GM18499 (cell line): ENCODE results near the gene CDKAL1.
"Not testable (repeated sequence)": the region's sequence is repeated elsewhere in the genome, so short reads cannot be mapped to it uniquely, and the experiment has no call there.

ENCODE experiments used
- ATAC-seq: cut with Tn5 transposase; IDR thresholded peaks from one replicate; pipeline ENCODE4 v1.9.1; 2021; ENCODE audit warnings: moderate number of reproducible peaks; ENCODE audit not compliant: insufficient read depth, unreplicated experiment

Gene CDKAL1

DNA sequence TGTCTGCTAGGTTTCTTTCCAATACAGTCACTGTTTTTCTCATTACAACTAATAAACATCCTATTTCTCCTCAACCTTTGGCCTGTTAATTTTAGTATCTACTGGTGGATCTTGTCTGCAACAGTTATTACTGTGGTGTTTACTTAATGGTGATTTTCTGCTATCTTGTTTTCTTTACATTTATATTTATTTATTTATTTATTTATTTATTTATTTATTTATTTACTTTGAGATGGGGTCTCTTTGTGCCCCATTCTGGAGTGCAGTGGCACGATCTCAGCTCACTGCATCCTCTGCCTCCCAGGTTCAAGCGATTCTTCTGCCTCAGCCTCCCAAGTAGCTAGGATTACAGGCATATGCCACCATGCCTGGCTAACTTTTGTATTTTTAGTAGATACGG is 15.1 kb downstream of the CDKAL1 start:
- not testable (repeated sequence) for ATAC-seq

DNA sequence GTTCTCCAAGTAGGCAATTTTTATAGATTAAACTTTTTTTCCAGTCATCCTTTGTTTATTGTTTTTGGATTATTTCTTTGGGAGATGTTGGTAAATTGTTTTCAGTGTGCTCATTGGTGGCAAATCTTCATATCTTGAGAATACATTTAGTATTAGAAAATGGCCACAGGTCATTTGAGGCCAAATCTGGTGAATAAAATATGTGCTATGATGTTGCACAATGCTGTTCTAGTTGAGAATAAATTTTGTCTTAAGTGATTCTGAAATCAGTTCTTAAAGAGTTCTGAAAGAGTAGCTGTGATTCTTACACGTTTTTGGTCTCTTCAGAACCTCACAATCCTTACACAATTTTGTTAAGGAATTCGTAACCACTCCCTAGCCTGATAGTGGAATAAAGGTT is 20.1 kb downstream of the CDKAL1 start:
- no peak for ATAC-seq

DNA sequence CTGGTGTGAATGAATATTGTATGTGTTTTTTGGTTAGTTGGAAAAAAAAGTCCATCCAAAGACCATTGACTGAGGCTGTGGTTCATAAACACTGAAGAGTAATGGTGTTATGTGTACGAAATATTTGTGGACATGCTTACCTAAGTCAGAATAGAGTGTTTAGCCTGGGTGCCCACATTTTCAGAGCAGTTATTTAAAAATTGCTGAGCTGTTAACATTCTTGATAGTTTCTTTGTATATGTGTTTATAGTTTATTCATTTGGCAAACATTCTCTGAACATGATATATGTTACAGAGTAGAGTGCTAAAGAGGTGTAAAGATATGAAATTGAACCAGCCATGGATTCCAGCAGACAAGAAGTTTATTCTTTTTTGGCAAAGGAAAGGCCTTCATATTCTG is 20.6 kb downstream of the CDKAL1 start:
- no peak for ATAC-seq

DNA sequence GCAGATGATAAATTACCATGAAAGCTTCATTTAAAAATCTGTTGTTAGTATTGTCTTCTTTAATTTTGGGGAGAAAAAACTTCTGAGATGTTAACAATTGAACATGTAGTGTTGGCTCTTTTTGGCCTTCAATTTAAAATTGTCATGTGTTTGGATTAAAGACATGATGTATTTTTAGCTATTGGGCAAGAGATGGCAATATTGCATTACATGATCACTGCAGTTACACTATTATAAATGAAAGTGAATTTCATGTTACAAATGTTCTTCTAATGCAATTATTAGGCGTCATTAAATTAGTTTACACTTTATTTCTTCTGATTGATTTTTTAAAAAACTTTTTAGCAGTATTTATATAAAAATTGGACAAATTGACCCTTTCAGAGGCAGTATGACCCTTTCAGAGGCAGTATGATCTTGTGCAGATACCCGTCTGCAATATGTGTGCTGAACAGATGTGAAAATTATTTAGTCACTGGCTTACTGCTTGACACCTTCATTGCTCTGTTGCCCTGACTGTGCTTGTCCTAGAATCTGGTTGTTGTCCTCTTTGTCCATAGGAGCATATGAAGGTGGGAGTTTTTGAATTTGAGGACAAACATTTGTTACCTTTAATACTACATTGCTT is 25.8 kb downstream of the CDKAL1 start:
- ATAC-seq = no peak

DNA sequence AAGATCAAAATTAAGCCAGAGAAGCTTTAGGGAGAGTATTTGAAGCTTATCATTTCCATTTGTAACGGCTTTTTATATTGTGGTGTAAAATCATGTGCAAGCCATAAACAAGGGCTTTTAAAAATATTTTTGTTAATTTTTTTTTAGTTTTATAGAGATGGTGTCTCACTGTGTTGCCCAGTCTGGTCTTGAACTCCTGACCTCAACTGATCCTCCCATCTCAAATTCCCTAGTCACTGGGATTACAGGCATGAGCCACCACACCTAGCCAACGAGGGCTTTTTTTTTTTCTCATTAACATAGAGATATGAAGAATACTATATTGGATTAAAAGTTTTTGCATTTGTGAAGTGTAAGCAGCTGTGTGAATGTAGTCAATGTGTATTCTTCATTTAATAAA is 29.1 kb downstream of the CDKAL1 start:
- no peak for ATAC-seq

DNA sequence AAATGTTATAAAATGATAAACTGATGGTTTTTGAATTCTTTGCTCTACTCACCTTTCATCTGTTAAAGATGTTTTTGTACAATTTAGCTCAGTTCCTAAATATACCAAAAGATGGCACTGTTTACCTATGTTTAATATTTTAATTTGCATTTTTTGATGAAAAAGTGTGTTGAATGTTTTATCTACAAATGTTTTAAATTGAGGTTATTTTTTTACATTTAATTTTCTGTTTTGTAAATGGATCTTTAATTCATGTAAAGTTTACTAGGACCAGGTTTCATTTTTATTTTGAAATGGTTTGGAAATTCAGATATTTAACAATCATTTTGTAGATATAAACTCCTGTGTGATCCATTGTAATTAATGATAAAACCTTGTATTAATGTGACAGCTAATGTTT is 30.0 kb downstream of the CDKAL1 start:
- no peak for ATAC-seq

DNA sequence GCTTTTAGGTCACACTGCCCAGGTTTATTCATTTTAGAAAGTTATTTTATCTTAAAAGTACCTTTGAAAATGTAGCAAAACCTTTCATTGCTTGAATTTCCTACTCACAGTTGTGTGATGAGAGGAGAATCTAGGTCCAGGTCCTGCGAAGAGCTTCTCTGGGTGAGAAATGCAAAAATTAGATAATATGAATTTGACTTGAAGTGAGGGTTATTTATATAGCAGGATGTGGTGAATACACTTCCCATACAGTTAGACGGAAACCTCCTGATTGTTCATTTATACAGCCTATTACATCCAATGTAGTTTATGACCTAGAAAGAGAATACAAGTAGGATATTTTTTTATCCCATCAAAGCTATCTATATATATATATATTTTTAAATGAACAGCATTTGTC is 30.5 kb downstream of the CDKAL1 start:
- ATAC-seq = no peak

DNA sequence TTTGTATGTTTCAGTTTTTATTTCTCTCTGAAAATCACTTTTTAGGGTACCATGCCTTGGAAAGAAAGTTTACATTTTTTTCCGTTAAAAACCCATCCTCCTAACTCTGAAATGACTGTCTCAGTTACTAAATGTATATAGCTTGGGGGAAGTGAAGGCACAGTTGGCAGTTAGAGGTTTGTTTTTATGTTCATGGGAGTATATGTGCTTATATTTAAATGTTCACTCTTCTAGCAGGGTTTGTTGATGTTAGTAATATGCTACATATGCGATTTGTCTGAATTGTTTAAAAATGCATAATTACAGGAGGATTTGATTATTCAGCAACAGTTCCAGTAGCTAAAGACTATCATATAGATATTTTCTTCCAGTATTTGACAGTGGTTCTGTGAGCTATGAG is 31.1 kb downstream of the CDKAL1 start:
- no peak for ATAC-seq

DNA sequence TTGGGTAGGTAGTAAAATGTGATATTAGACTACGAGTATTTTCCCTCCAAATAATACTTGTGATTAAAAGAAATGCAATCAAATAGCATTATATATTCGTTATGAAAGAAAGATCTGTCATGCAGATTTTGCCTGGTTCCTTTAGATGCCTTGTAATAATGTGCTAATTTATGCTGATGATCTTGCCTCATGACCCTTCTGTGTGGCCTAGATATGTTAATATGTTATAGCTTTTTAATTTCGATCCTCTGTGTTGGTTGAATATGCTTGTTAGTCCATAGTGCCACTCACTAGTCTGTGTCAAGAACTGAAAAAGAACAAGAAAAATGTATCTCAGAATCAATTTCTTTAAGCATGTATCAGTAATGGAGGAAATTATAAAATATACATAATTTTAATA is 31.9 kb downstream of the CDKAL1 start:
- no peak for ATAC-seq

DNA sequence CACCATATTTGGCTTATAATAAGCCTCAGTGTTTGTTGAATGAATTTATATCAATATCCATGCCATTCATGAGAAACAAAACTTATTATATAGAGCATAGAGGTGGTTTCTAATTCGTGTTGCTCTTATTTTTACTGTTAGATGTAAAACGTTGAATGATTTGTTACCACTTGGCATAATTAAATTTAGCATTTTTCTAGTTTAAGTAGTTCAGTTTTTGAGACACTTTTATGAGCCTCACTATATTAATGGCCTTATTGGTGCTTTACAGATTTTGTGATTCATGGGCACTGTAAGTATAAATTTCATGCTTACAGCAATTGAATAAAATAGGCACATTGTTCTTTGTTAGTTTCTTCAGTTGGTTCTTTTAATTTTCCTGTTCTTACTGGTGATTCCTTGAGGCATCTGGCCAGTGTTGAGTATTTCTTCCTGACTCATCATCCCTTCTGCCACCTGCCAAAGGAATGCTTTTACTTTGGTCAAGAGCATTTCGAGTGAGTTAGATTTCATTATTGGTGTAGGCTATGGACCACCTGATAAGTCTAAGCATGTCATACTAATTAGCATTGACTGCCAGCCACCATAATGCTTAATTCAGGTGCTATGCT is 34.8 kb downstream of the CDKAL1 start:
- no peak for ATAC-seq

DNA sequence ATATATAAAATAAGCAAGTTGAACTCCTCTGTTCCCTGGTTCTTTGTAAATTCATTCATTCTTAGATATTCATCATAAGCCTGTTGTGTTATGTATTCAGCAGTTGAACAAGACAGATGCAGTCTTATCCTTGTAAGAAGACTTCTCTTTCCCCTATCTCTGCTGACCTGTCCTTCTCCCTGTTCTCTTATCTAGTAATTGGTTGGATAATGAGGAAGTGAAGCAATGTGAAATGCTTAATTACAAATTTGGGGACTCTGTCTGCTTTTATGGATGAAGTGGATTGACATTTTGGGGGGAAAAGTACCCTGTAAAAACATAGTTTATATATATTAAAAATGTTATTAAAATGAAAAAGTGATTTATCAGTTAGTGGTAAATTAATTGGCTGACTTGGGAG is 37.0 kb downstream of the CDKAL1 start:
- no peak for ATAC-seq

DNA sequence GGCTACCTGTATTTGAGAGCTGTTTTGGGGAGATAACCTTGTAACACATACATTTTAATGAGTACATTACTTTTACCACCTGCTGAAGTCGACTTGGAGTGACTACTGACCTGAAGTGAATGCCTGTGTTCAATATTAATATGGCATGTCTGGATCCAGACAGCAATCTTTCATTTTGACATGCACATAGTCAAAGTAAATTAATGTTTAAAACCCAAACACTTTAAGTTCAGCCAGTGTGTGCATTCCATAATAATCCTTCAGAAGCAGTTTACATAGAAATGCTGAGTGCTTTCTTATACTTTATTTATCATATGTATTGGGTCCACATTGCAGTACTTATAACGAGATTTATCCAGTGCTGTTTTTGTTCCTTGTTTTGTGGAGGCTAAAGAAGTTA is 38.0 kb downstream of the CDKAL1 start:
- ATAC-seq = no peak

DNA sequence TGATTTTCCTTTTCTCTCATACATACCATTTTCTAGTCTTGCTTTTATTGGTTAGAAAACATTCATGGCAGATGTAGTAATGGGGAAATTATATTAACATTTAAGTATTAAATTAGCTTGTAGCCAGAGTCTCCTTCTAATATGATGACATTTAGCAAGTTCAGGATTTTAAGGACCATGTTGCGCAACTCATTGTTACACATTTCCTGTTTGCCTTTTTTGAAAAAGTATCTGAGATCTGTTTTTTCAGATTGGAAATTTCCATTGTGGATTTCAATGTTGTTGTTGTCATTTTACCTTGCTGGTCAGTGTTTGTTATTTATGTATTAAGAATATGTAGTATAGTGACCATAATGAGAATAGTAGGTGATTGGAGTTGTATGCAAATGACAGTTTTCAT is 38.7 kb downstream of the CDKAL1 start:
- no peak for ATAC-seq

DNA sequence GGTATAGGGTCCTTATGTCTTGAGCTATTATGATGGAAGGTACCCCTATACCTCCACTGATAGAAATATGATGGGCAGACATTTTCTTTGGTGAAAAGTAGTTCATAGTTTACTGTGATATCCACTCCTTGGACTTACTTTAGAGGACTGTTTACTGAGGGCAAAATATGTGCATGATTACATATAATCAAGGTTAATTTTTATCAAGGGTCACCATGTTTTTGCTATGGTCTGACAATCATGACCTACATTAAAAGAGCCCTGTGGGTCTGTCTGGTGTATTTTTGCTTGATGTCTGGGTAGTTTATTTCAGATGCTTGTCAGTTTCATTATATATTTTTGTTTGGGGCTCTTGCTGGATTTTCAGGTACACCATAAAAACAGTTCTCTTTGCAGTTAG is 40.1 kb downstream of the CDKAL1 start:
- ATAC-seq = no peak

DNA sequence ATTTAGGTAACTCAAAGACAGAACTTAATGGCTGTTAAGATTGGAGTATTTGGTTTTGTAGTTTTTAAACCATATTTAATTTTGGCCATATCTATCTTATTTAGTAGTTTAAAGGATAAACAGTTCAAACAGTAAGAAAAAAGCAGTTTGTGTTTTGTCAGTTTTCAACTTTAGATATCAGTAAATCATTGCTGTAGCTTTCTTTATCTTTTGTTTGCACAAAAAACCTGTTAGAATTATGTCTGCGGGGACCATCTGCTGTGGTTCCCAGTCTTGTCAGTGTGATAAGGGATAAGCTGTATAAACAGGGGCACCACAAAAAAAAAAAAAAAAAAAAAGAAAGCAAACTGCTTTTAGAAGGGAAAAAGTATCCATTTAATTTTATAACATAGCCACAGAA is 40.9 kb downstream of the CDKAL1 start:
- ATAC-seq = no peak

DNA sequence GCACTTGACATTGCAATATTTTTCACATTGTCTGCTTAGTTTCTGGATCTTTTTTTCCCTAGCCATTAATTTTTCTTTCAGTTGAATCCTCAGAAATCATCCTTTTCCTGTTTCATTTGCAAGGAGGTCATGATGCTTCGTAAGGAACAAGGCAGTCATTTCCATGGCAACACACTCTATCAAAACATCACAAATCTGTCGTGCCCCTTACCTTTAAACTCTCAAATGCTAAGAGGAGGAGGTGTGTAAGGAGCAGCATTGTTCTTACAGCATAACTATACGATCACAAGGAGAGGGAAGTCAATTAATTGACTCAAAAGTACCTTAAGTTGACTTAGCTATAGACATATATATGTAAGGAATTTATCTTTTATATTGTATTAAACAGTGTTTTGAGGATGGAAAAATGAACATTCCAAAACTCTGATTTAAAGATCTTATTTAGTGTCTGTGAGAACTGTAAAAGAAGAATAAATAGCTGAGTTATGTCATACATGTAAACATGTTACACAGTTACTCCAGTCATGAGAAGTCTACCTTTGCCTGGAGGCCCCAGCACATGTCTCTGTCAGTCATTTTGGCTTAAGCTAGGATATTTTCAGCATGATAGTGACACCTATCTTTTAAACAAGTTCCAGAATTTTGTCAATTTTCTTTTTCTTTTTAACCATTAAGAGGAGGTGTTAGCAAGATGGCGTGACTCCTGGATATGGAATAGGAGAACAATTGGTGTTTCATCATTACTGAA is 41.6 kb downstream of the CDKAL1 start:
- no peak for ATAC-seq

DNA sequence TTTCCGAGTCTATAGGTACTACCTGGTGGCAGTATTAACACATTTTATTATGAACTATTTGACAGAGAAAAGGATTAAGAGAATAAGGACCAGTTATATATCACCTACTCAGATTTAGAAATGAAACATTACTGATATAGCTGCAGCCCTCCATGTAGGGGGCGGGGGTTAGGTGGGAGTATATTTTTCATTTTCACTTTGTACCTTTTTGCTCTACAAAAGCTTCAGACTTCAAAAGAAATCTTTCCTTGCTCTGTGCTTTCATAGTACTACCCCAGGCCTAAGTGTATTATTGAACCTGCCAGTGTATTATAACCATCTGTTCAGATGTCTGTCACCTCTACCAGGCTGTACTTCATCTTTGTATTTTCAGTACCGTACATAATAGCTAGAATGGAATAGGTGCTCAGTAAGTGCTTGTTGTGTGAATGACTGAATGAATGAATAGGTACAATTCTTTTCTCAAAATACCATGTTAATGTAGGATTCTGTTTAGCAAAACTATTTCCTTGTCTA is 43.0 kb downstream of the CDKAL1 start:
- ATAC-seq = no peak

DNA sequence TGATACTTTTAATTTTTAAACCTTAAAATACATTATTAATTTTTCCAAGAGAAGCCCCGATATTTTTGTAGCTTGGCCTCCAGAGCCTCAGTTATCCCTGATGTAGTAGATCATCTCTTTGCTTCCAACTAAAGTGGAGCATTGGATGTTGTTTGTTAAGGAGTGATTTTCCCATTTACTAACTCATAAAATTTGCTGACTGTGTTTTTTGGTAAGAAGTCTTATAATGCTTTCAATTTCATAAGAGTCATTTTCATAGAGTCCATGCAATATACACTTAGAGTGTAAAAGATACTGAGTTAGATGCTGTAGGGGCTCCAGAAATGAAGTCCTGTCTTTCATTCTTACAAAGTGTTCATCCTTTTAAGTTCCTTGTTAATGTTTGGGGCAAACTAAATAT is 46.8 kb downstream of the CDKAL1 start:
- no peak for ATAC-seq

DNA sequence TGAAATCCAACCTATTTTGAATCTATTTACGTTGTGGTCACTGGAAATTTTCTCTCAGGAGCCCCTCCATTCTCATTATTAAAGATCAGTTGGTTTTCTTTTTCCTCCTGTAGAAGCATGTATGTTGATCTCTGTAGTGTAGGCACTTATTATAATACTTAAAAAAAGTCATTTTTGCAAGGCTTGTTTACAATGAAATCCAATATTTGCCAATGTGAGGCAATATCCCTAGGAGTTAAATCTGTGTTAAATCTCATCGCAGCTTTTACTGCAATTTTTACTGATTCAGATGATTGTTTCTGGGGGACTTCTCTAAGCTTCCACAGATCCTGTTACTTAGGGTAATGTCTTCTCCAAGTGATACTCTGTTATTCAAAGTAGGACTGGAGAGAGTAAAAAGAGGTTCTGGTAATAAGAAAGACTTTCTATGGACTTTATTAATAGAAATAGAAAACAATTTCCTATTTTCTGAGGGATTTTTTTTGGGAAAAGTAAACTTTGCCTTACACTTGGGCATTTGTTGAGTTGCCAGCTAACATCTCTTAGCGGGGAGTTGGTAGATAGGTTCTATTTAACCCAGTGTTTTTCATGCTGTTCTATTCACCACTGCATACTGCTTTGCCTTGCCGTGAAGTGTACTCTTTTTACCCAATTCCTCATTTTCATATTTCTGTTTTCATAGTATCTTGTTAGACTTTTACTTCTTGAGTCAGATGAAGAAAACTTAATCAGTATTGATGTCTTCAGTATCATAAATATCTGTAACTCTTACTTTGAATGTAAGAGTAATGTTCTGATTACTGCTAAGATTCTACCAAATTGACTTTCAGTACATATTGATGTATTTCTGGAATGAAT is 48.6 kb downstream of the CDKAL1 start:
- ATAC-seq = no peak

DNA sequence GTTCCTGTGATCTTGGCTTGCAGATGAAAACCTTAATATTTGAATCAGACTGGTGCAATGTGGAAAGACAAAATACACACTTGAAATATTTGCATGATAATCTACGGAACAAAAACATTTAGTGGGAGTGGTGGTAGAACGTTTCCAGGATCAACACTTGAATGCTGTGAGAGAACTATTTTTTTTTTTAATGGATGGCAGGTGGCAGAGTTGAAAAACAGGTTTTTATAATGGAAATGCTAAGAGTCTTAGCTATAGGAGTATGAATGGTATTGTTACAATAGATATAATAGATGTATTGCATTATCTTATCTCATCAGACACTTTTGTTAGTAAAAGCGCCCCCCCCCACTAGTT is 49.2 kb downstream of the CDKAL1 start:
- ATAC-seq = no peak
